PC-3 (cell line): ENCODE measurements around the gene HSD17B7. TPM values are rescaled to one million over a fixed set of nuclear protein-coding genes. Genes with fewer than 3 reads are reported as not detected.

Experiments used
- ATAC-seq: fragments of 200-7000 bp; cut with Tn5 transposase; 2 replicates; pipeline ENCODE4 v1.9.1; 2020; ENCODE audit warnings: mild to moderate bottlenecking, moderate library complexity
- BruUV-seq: library from RNA; stranded (reverse); fragments of 400-500 nt; replicated peaks from 2 replicates; lab custom pipeline; 2021; lab: Mats Ljungman, UMichigan
- CTCF ChIA-PET: fragments of 300-600 bp; sonication (Branson Sonifier 250); formaldehyde crosslinking; loops from one replicate; lab custom pipeline; 2022; ENCODE audit warnings: antibody characterized with exemption; lab: Charles Lee
- POLR2A ChIA-PET: fragments of 300-600 bp; sonication (Branson Sonifier 250); formaldehyde crosslinking; loops from one replicate; lab custom pipeline; 2022; ENCODE audit warnings: antibody characterized with exemption; ENCODE audit not compliant: unreplicated experiment; lab: Charles Lee
- DNase-seq: peaks from one replicate; pipeline ENCODE4 v3.0.0-alpha.2; 2015
- H2AFZ ChIP-seq: fragments of 300-600 bp; sonication (generic); 2 replicates; pipeline ENCODE4 v1.6.0; 2016; ENCODE audit warnings: antibody characterized with exemption, low read length
- H3F3A ChIP-seq: fragments of 300-600 bp; sonication (generic); one replicate; pipeline ENCODE4 v1.6.0; 2017; ENCODE audit warnings: antibody characterized with exemption, low read length, control low read depth, mild to moderate bottlenecking; ENCODE audit not compliant: unreplicated experiment
- H3K27ac ChIP-seq: fragments of 300-600 bp; sonication (generic); 2 replicates; pipeline ENCODE4 v1.5.1; 2016; ENCODE audit warnings: mild to moderate bottlenecking, low read length
- H3K27me3 ChIP-seq: fragments of 300-600 bp; sonication (generic); 2 replicates; pipeline ENCODE4 v1.6.1; 2016; ENCODE audit warnings: low read length, mixed read lengths
- H3K36me3 ChIP-seq: fragments of 300-600 bp; sonication (generic); 2 replicates; pipeline ENCODE4 v1.6.1; 2016; ENCODE audit warnings: low read depth, mixed run types, low read length, mixed read lengths
- H3K4me1 ChIP-seq: fragments of 300-600 bp; sonication (generic); 2 replicates; pipeline ENCODE4 v1.5.1; 2016; ENCODE audit warnings: low read length; ENCODE audit not compliant: insufficient read depth
- H3K4me2 ChIP-seq: fragments of 300-600 bp; sonication (generic); 2 replicates; pipeline ENCODE4 v1.6.0; 2016; ENCODE audit warnings: low read length
- H3K4me3 ChIP-seq: fragments of 300-600 bp; sonication (generic); 2 replicates; pipeline ENCODE4 v1.5.1; 2016; ENCODE audit warnings: mild to moderate bottlenecking, low read length, mixed read lengths
- H3K79me2 ChIP-seq: fragments of 300-600 bp; sonication (generic); 2 replicates; pipeline ENCODE4 v1.6.1; 2017; ENCODE audit warnings: low read length, mixed read lengths
- H3K9ac ChIP-seq: fragments of 300-600 bp; sonication (generic); 2 replicates; pipeline ENCODE4 v1.6.0; 2016; ENCODE audit warnings: mild to moderate bottlenecking, low read length
- H3K9me2 ChIP-seq: fragments of 300-600 bp; sonication (generic); replicated peaks from 2 replicates; pipeline ENCODE4 v1.6.1; 2016; ENCODE audit warnings: mixed run types, low read length, mixed read lengths
- H3K9me3 ChIP-seq: fragments of 300-600 bp; sonication (generic); 2 replicates; pipeline ENCODE4 v1.6.1; 2016; ENCODE audit warnings: low read length, mixed read lengths
- H4K20me1 ChIP-seq: fragments of 300-600 bp; sonication (generic); 2 replicates; pipeline ENCODE4 v1.6.1; 2016; ENCODE audit warnings: low read length, mixed read lengths
- EZH2 ChIP-seq: fragments of 300-600 bp; sonication (generic); IDR thresholded peaks from one replicate; pipeline ENCODE4 v1.6.1; 2017; ENCODE audit warnings: antibody characterized with exemption, mild to moderate bottlenecking, low read length; ENCODE audit not compliant: unreplicated experiment
- EZH2phosphoT487 ChIP-seq: fragments of 300-600 bp; sonication (generic); IDR thresholded peaks from 2 replicates; pipeline ENCODE4 v1.6.1; 2018; ENCODE audit warnings: mild to moderate bottlenecking, antibody characterized with exemption, low read length, borderline replicate concordance
- intact Hi-C: fragments of 100-400 bp; cut with micrococcal nuclease; formaldehyde crosslinking; loops from 2 replicates; pipeline ENCODE4 v1.9.0; 2023
- total RNA-seq: library from RNA; depleted of rRNA; stranded (reverse); fragments of >200 nt; gene quantifications from 2 replicates; pipeline ENCODE4 v1.2.3, GENCODE V29; 2014; rRNA removed
- TF ChIP-seq, protein P1 (sequence below): fragments of 300-600 bp; sonication (generic); conservative IDR thresholded peaks from 2 replicates; pipeline ENCODE4 v1.5.1; 2017; ENCODE audit warnings: antibody characterized with exemption, low read depth, mild to moderate bottlenecking, low read length

The HSD17B7 gene
- total RNA-seq, 1 experiment from 2014 or later, result 28.4 TPM

DNA sequence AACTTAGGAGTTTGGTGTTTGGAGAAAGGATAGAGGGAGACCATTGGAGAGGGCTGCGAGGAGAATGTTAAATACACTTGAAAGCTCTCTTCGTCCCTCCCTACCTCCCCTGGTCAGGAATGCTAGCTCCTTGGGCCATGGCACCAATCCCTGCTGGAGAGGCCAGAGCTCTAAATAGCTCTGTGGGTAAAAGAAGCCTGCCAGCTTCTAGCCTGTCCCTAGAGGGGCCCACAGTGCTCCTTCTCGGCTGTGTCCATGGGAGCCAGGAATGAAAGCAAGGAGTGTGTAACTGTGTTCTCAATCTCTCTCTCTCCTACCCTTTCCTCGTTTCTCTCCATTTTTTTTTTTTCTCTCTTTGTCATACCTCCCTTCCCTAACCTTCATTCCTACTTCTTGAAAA lies 70.6 kb downstream of the HSD17B7 start, which contains the start of gene CCDC190:
Gene CCDC190, minus strand, starts transcription at position 75 of the 400 bp plus-strand sequence. CDS start 1,529 bp downstream, outside the sequence.
- no peak within 1 kb of the TSS for H3K27ac ChIP-seq
- H3K9me2 ChIP-seq, result no peaks in the 10 kb centered on the region
- DNase-seq (no peak), ATAC-seq (no peak)
- H3K4me1 ChIP-seq, result peaks cover 31% of the 10 kb centered on the region
- intact Hi-C loops, result no loop called here
- POLR2A ChIA-PET, result no interaction called here
- no peaks in the 10 kb centered on the region for H4K20me1 ChIP-seq
- CTCF ChIA-PET, result no interaction called here
- H3K9ac ChIP-seq, result no peak within 1 kb of the TSS
- BruUV-seq, result no TSS peak
- H3K4me3 ChIP-seq, result no peak within 1 kb of the TSS
- no peaks in the 10 kb centered on the region for H3K27me3 ChIP-seq
- H3K4me2 ChIP-seq, result no peak within 1 kb of the TSS
- H3K79me2 ChIP-seq, result no peaks in the 10 kb centered on the region
- TF ChIP-seq, protein P1, sequence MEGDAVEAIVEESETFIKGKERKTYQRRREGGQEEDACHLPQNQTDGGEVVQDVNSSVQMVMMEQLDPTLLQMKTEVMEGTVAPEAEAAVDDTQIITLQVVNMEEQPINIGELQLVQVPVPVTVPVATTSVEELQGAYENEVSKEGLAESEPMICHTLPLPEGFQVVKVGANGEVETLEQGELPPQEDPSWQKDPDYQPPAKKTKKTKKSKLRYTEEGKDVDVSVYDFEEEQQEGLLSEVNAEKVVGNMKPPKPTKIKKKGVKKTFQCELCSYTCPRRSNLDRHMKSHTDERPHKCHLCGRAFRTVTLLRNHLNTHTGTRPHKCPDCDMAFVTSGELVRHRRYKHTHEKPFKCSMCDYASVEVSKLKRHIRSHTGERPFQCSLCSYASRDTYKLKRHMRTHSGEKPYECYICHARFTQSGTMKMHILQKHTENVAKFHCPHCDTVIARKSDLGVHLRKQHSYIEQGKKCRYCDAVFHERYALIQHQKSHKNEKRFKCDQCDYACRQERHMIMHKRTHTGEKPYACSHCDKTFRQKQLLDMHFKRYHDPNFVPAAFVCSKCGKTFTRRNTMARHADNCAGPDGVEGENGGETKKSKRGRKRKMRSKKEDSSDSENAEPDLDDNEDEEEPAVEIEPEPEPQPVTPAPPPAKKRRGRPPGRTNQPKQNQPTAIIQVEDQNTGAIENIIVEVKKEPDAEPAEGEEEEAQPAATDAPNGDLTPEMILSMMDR, result no peak
- TF ChIP-seq EZH2phosphoT487 (no peak), EZH2 (no peak)
- H3F3A ChIP-seq, result peaks cover under 1% of the 10 kb centered on the region
- H2AFZ ChIP-seq, result no peak within 1 kb of the TSS
- no peaks in the 10 kb centered on the region for H3K36me3 ChIP-seq
- no peaks in the 10 kb centered on the region for H3K9me3 ChIP-seq

DNA sequence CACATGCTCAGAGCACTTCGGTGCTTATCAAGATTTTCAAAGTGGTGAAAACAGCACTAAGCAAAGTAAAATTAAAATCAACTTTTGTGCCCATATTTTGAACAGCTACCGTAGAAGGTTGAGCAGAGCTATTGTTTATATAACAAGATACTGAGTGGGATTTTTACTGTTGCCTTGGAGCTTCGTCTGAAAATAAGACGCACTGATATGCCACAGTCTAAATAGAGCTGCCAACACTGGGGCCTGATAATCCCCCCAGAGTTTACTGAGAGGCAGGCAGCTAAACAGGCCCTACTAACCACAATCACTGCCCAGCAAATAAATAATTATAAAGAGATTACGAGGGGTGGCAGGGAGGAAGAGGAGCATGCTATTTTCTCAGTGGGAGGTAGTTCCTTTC lies 71.1 kb downstream of the HSD17B7 start:
- Histone ChIP-seq H3K4me2 (no peak overlapping the region), H3K9me3 (no peaks in the 10 kb centered on the region), H3K79me2 (no peaks in the 10 kb centered on the region), H3F3A (no peaks in the 10 kb centered on the region), H3K4me3 (no peak overlapping the region), H3K9ac (no peak overlapping the region), H2AFZ (no peak overlapping the region), H4K20me1 (no peaks in the 10 kb centered on the region), H3K9me2 (no peaks in the 10 kb centered on the region), H3K4me1 (peaks cover 27% of the 10 kb centered on the region), H3K27me3 (no peaks in the 10 kb centered on the region), H3K27ac (no peak overlapping the region), H3K36me3 (no peaks in the 10 kb centered on the region)
- ChIA-PET POLR2A (no interaction called here), CTCF (no interaction called here)
- DNase-seq, result no peak
- intact Hi-C loops, result no loop called here
- no TSS peak for BruUV-seq
- TF ChIP-seq EZH2phosphoT487 (no peak), EZH2 (no peak)
- TF ChIP-seq, protein P1, result no peak
- no peak for ATAC-seq

Other genes with a start within 250 kb of the HSD17B7 start
- 116 and 118 TPM in 2 replicates for gene UAP1, start 229.0 kb upstream of the HSD17B7 start, total RNA-seq
- gene DDR2, start 158.2 kb upstream of the HSD17B7 start, total RNA-seq, result 0.77 and 1.4 TPM in 2 replicates
- 0.62 TPM in 1 of 2 replicates, not detected in the other for gene CCDC190, start 70.5 kb downstream of the HSD17B7 start, total RNA-seq